HCT116 (cell line): ENCODE data around the gene PJA1. TPM values are rescaled to one million over a fixed set of nuclear protein-coding genes. Genes with fewer than 3 reads are reported as not detected.

ENCODE experiments used
- ATAC-seq: fragments of 200-7000 bp; cut with Tn5 transposase; 2 replicates; pipeline ENCODE4 v1.9.1; 2020; ENCODE audit warnings: mild to moderate bottlenecking, moderate library complexity
- BruUV-seq: library from RNA; stranded (reverse); fragments of 400-500 nt; replicated peaks from 2 replicates; lab custom pipeline; 2021; lab: Mats Ljungman, UMichigan
- CTCF ChIA-PET: fragments of 300-600 bp; sonication (Branson Sonifier 250); formaldehyde crosslinking; loops from one replicate; lab custom pipeline; 2021; ENCODE audit warnings: antibody characterized with exemption; lab: Charles Lee
- POLR2A ChIA-PET: fragments of 300-600, 350-600 bp; sonication (Branson Sonifier 250); formaldehyde crosslinking; loops from one replicate; lab custom pipeline; 2021; ENCODE audit warnings: antibody characterized with exemption; lab: Charles Lee
- RAD21 ChIA-PET, 2 experiments: fragments of 300-600 bp; sonication (Branson Sonifier 250); formaldehyde crosslinking; loops; one replicate each; lab custom pipeline; 2023; ENCODE audit warnings: low total read pairs in 2 of 2; ENCODE audit not compliant: uncharacterized antibody in 2 of 2, unreplicated experiment in 2 of 2, low non-redundant PET in 1 of 2; lab: Charles Lee
- DNase-seq: peaks from one replicate; pipeline ENCODE4 v3.0.0-alpha.2; 2010; ENCODE audit warnings: low read depth, low spot score
- H2AFZ ChIP-seq: fragments of 200-600 bp; shearing (Covaris generic), sonication (generic); 2 replicates; pipeline ENCODE4 v1.6.1; 2017; ENCODE audit warnings: low read depth, mixed run types, mixed read lengths, antibody characterized with exemption, low read length; ENCODE audit not compliant: poor library complexity, severe bottlenecking
- H3K27ac ChIP-seq: 2 replicates; pipeline ENCODE4 v1.5.1; 2012; ENCODE audit warnings: low read depth, low read length
- H3K27me3 ChIP-seq: fragments of 200-600 bp; sonication (generic); 2 replicates; pipeline ENCODE4 v1.6.1; 2016; ENCODE audit warnings: mixed run types, low read length, mixed read lengths; ENCODE audit not compliant: insufficient read depth
- H3K36me3 ChIP-seq, 2 experiments: fragments of 200-500 bp in 1 of 2; fragments of 200-600 bp in 1 of 2; sonication (Bioruptor generic) in 1 of 2; sonication (generic) in 1 of 2; 2 replicates each; pipeline versions ENCODE4 v1.5.1 to v1.6.1; 2014 to 2016; ENCODE audit warnings: low read length in 2 of 2, inconsistent platforms in 1 of 2, mixed read lengths in 1 of 2, mixed run types in 1 of 2; ENCODE audit not compliant: insufficient read depth in 2 of 2, control insufficient read depth in 1 of 2
- H3K4me1 ChIP-seq, 2 experiments: fragments of 200-600 bp in 1 of 2; sonication (generic) in 1 of 2; 2 replicates each; pipeline versions ENCODE4 v1.5.1 to v1.6.1; 2012 to 2017; ENCODE audit warnings: low read length in 2 of 2, inconsistent platforms in 1 of 2, mild to moderate bottlenecking in 1 of 2, mixed read lengths in 1 of 2, mixed run types in 1 of 2, moderate library complexity in 1 of 2; ENCODE audit not compliant: insufficient read depth in 2 of 2, control insufficient read depth in 1 of 2
- H3K4me2 ChIP-seq: fragments of 200-600 bp; sonication (generic); 2 replicates; pipeline ENCODE4 v1.6.1; 2017; ENCODE audit warnings: mixed run types, low read length, mixed read lengths
- H3K4me3 ChIP-seq, 2 experiments: fragments of 200-600 bp in 1 of 2; sonication (generic) in 1 of 2; replicated peaks in 1 of 2; 2 replicates each; pipeline ENCODE4 v1.5.1; 2011 to 2016; ENCODE audit warnings: low read length in 2 of 2, control low read depth in 1 of 2, low read depth in 1 of 2, mild to moderate bottlenecking in 1 of 2, mixed read lengths in 1 of 2, mixed run types in 1 of 2
- H3K79me2 ChIP-seq: fragments of 200-600 bp; sonication (generic); 2 replicates; pipeline ENCODE4 v1.6.1; 2017; ENCODE audit warnings: mild to moderate bottlenecking, mixed run types, low read length, moderate library complexity, mixed read lengths; ENCODE audit not compliant: insufficient read depth
- H3K9ac ChIP-seq: fragments of 200-600 bp; sonication (generic); 2 replicates; pipeline ENCODE4 v1.6.1; 2016; ENCODE audit warnings: low read length, mixed read lengths
- H3K9me2 ChIP-seq: fragments of 200-600 bp; sonication (generic), shearing (Covaris generic); 2 replicates; pipeline ENCODE4 v1.6.1; 2017; ENCODE audit warnings: mixed run types, mild to moderate bottlenecking, moderate library complexity; ENCODE audit not compliant: insufficient read depth
- H3K9me3 ChIP-seq, 2 experiments: fragments of 200-500 bp in 1 of 2; fragments of 200-600 bp in 1 of 2; sonication (Bioruptor generic) in 1 of 2; sonication (generic) in 1 of 2; 2 replicates each; pipeline ENCODE4 v1.6.1; 2014 to 2017; ENCODE audit warnings: low read length in 2 of 2, mixed read lengths in 2 of 2, inconsistent platforms in 1 of 2, low read depth in 1 of 2, mild to moderate bottlenecking in 1 of 2, mixed run types in 1 of 2, moderate library complexity in 1 of 2; ENCODE audit not compliant: control insufficient read depth in 1 of 2, insufficient read depth in 1 of 2
- H4K20me1 ChIP-seq: fragments of 200-600 bp; sonication (generic), shearing (Covaris generic); 2 replicates; pipeline ENCODE4 v1.6.1; 2017; ENCODE audit warnings: mixed run types, mild to moderate bottlenecking, moderate library complexity; ENCODE audit not compliant: insufficient read depth
- ATF3 ChIP-seq: IDR thresholded peaks from 2 replicates; pipeline ENCODE4 v1.6.1; 2012
- CBX3 ChIP-seq: IDR thresholded peaks from 2 replicates; pipeline ENCODE4 v1.6.1; 2012; ENCODE audit warnings: low read depth
- CEBPB ChIP-seq: IDR thresholded peaks from 2 replicates; pipeline ENCODE4 v1.6.1; 2012; ENCODE audit warnings: low read depth
- EGR1 ChIP-seq: IDR thresholded peaks from 2 replicates; pipeline ENCODE4 v1.6.1; 2012; ENCODE audit warnings: low read depth
- ELF1 ChIP-seq: IDR thresholded peaks from 2 replicates; pipeline ENCODE4 v1.6.1; 2012; ENCODE audit warnings: low read depth, borderline replicate concordance
- EZH2 ChIP-seq: fragments of 200-600 bp; sonication (generic); IDR thresholded peaks from 2 replicates; pipeline ENCODE4 v1.6.1; 2017; ENCODE audit warnings: antibody characterized with exemption, mixed run types
- FOSL1 ChIP-seq: IDR thresholded peaks from 2 replicates; pipeline ENCODE4 v1.6.1; 2012; ENCODE audit warnings: low read depth
- JUND ChIP-seq: IDR thresholded peaks from 2 replicates; pipeline ENCODE4 v1.6.1; 2012
- POLR2A ChIP-seq: IDR thresholded peaks from 2 replicates; pipeline ENCODE4 v1.7.0; 2011; ENCODE audit warnings: borderline replicate concordance; ENCODE audit not compliant: insufficient read depth, insufficient read length; ENCODE audit errors: extremely low read depth
- RAD21 ChIP-seq: IDR thresholded peaks from 2 replicates; pipeline ENCODE4 v1.6.1; 2012; ENCODE audit warnings: low read depth, mild to moderate bottlenecking
- SIN3A ChIP-seq: IDR thresholded peaks from 2 replicates; pipeline ENCODE4 v1.6.1; 2012; ENCODE audit warnings: low read depth
- SP1 ChIP-seq: IDR thresholded peaks from 2 replicates; pipeline ENCODE4 v1.6.1; 2012; ENCODE audit warnings: low read depth
- SRF ChIP-seq: IDR thresholded peaks from 2 replicates; pipeline ENCODE4 v1.6.1; 2012; ENCODE audit warnings: low read depth
- TCF7L2 ChIP-seq: IDR thresholded peaks from 2 replicates; pipeline ENCODE4 v1.7.0; 2011; ENCODE audit warnings: borderline replicate concordance, inconsistent platforms; ENCODE audit not compliant: insufficient read depth, insufficient read length; ENCODE audit errors: extremely low read depth
- YY1 ChIP-seq: IDR thresholded peaks from 2 replicates; pipeline ENCODE4 v1.6.1; 2011; ENCODE audit warnings: low read length, low read depth, moderate library complexity, mild to moderate bottlenecking; ENCODE audit not compliant: insufficient replicate concordance; ENCODE audit errors: extremely low read depth
- ZBTB33 ChIP-seq: IDR thresholded peaks from 2 replicates; pipeline ENCODE4 v1.6.1; 2011; ENCODE audit warnings: mild to moderate bottlenecking, low read length, moderate library complexity; ENCODE audit not compliant: insufficient replicate concordance; ENCODE audit errors: extremely low read depth
- ZFX ChIP-seq: fragments of 450-650 bp; IDR thresholded peaks from 2 replicates; pipeline ENCODE4 v1.6.1; 2017
- intact Hi-C: fragments of 100-400 bp; cut with micrococcal nuclease; formaldehyde crosslinking; loops from 2 replicates; pipeline ENCODE4 v1.10.0; 2022
- total RNA-seq: library from RNA; stranded (reverse); gene quantifications from one replicate; pipeline ENCODE4 v1.2.1, GENCODE V29; 2021; ENCODE audit not compliant: unreplicated experiment
- TF ChIP-seq, protein P1 (sequence below): IDR thresholded peaks from 2 replicates; pipeline ENCODE4 v1.6.1; 2012
- TF ChIP-seq, protein P2 (sequence below), 3 experiments: fragments of 200-600 bp in 1 of 3; sonication (generic) in 1 of 3; IDR thresholded peaks in 2 of 3; conservative IDR thresholded peaks in 1 of 3; 2 replicates each; pipeline ENCODE4 v1.5.1; 2012 to 2017; ENCODE audit warnings: low read depth in 2 of 3, low read length in 2 of 3, antibody characterized with exemption in 1 of 3, borderline replicate concordance in 1 of 3, control low read depth in 1 of 3, mild to moderate bottlenecking in 1 of 3, mixed read lengths in 1 of 3, mixed run types in 1 of 3, moderate library complexity in 1 of 3; ENCODE audit not compliant: insufficient read depth in 1 of 3

The PJA1 gene
- total RNA-seq, 1 experiment from 2014 or later = 15.7 TPM

DNA sequence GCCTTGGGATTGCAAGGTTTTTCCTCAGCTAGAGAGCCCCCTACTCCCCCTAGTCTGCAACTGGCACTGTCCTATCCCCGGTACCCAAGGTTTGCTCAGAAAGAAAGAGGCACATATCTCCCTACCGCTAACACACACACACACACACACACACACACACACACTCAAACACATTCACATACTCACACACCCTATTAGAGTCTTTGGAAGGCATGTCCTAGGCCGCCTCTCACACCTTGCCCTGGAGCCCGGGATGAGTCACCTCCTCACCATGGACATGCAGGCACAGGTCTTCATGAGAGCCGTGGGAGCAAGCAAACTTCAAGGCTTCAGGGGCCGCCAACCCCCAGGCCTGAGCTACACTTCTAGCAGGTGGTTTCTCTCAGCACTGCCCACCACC lies 49.2 kb downstream of the PJA1 start:
- H3K27ac ChIP-seq = no peak overlapping the region
- no peak overlapping the region for H3K9ac ChIP-seq
- no peaks in the 10 kb centered on the region for H4K20me1 ChIP-seq
- peak overlapping the region; percentile 37 for H3K4me2 ChIP-seq
- peak; percentile 86 for ATAC-seq
- no peaks in the 10 kb centered on the region for H3K9me2 ChIP-seq
- H3K4me1 ChIP-seq = peaks cover 0 to 10% of the 10 kb centered on the region in 2 experiments; a peak in 2 of 4 replicates
- no peaks in the 10 kb centered on the region for H3K79me2 ChIP-seq
- H2AFZ ChIP-seq = no peak overlapping the region
- TF ChIP-seq SP1 = no peak
- no peak for TF ChIP-seq CBX3
- TF ChIP-seq EGR1 = no peak
- TF ChIP-seq ELF1 = no peak
- no peak for TF ChIP-seq RAD21
- TF ChIP-seq JUND = 0 out of 2 replicates have a peak, but pooled peaks have one; percentile 7
- TF ChIP-seq, protein P1, sequence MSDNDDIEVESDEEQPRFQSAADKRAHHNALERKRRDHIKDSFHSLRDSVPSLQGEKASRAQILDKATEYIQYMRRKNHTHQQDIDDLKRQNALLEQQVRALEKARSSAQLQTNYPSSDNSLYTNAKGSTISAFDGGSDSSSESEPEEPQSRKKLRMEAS = peak; percentile 33; the same call in 1 of the 2 replicates
- no peak for TF ChIP-seq POLR2A
- TF ChIP-seq FOSL1 = 0 out of 2 replicates have a peak, but pooled peaks have one; percentile 30
- H3K4me3 ChIP-seq = no peak overlapping the region
- intact Hi-C loops = no loop called here
- POLR2A ChIA-PET = no interaction called here
- no peak for DNase-seq
- CTCF ChIA-PET = no interaction called here
- BruUV-seq = no TSS peak
- no peaks in the 10 kb centered on the region for H3K27me3 ChIP-seq
- RAD21 ChIA-PET = no interaction called here
- no peaks in the 10 kb centered on the region for H3K36me3 ChIP-seq
- H3K9me3 ChIP-seq = no peaks in the 10 kb centered on the region

- Histone ChIP-seq H3K9ac (no peak overlapping the region), H2AFZ (no peak overlapping the region), H3K9me3 (no peaks in the 10 kb centered on the region), H3K4me1 (peaks cover 11 to 22% of the 10 kb centered on the region in 2 experiments), H3K27ac (no peak overlapping the region), H3K4me2 (no peak overlapping the region), H3K27me3 (no peaks in the 10 kb centered on the region), H3K79me2 (no peaks in the 10 kb centered on the region), H3K9me2 (no peaks in the 10 kb centered on the region), H4K20me1 (no peaks in the 10 kb centered on the region), H3K36me3 (no peaks in the 10 kb centered on the region), H3K4me3 (no peak overlapping the region)
- ChIA-PET RAD21 (no interaction called here), CTCF (no interaction called here), POLR2A (no interaction called here)
- DNase-seq = no peak
- no TSS peak for BruUV-seq
- no peak for ATAC-seq
- intact Hi-C loops = no loop called here
- TF ChIP-seq ATF3 (no peak), EZH2 (no peak), CEBPB (no peak), ZFX (no peak), SRF (no peak), ELF1 (no peak), SIN3A (no peak), ZBTB33 (no peak), TCF7L2 (no peak), YY1 (no peak)
- TF ChIP-seq, protein P1 = no peak
- TF ChIP-seq, protein P2, sequence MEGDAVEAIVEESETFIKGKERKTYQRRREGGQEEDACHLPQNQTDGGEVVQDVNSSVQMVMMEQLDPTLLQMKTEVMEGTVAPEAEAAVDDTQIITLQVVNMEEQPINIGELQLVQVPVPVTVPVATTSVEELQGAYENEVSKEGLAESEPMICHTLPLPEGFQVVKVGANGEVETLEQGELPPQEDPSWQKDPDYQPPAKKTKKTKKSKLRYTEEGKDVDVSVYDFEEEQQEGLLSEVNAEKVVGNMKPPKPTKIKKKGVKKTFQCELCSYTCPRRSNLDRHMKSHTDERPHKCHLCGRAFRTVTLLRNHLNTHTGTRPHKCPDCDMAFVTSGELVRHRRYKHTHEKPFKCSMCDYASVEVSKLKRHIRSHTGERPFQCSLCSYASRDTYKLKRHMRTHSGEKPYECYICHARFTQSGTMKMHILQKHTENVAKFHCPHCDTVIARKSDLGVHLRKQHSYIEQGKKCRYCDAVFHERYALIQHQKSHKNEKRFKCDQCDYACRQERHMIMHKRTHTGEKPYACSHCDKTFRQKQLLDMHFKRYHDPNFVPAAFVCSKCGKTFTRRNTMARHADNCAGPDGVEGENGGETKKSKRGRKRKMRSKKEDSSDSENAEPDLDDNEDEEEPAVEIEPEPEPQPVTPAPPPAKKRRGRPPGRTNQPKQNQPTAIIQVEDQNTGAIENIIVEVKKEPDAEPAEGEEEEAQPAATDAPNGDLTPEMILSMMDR (IDR thresholded peaks at IDR 0.05 in 2 of 3, conservative IDR thresholded peaks at IDR 0.05 in 1 of 3; ENCODE audit: borderline replicate concordance in 1 of 3, insufficient read depth in 1 of 3, low read depth in 2 of 3, low read length in 2 of 3) = no peak
Measured at GRCh38 chrX:69113723-69114122, 51.5 kb downstream of the PJA1 start.
